GM04504 (cell line): ENCODE data around the gene STX17.
A peak's percentile ranks its signal among the peaks of the same experiment; 100 is the strongest.
"Not testable (repeated sequence)": the region's sequence is repeated elsewhere in the genome, so short reads cannot be mapped to it uniquely, and the experiment has no call there.

Experiments
- DNase-seq: peaks from one replicate; pipeline ENCODE4 v3.0.0-alpha.2; 2012; ENCODE audit warnings: low read depth

The STX17 gene

DNA sequence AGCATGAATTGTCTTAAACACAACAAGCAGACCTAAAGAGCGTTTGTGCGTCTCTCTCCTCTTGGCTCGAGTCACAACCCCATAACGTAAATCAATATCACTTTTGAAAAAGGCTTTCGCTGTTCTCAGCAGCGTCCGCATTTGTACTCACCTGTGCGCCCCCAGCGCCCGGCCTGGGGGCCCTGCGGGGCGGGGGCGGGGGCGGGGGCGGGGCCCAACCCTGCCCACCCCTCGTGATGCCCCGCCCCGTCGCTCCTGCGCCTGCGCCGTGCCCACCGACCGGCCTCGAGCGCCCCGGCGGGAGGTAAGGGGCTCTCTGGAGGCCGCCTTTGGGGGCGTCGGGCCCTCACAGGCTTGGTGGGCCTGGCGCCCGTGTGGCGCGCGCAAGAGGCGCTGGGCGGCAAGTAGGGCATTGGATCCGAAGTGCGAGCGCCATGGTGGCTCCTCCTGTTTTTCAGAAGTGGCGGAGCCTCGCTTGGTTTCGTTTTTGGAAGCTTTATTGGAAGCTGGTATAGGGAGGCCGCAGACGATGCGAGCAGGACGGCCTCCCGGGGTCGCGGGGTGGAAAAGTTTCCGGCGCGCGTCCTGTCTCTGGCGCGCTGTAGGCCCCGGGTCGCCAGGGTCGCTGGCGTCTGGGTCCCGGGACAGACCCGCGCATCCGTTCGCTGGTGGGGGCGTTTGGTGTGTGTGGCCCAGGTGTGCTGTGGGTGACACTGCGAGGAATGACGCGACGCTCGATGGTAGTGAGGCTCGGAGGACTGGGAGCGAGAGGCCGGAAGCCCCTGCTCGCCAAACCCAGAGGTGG is at the start of gene STX17:
STX17 (plus strand) TSS at position 252 of the 805 bp plus-strand sequence. CDS start 8,586 bp downstream, outside the sequence.
- DNase-seq, result peak; percentile 57

DNA sequence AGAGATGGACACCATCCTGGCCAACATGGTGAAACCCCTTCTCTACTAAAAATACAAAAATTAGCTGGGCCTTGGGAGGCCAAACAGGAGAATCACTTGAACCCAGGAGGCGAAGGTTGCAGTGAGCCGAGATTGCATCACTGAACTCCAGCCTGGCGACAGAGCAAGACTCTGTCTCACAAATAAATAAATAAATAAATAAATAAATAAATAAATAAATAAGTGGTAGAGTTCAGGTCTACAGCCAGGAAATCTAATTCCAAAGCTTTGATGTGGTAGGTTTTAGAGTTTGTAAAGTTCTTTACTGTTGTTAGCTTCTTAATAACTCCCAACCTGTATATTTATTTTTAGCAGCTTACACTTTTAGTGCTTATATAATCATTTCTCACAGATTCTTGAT is 48.9 kb upstream of the STX17 start:
- not testable (repeated sequence) for DNase-seq

DNA sequence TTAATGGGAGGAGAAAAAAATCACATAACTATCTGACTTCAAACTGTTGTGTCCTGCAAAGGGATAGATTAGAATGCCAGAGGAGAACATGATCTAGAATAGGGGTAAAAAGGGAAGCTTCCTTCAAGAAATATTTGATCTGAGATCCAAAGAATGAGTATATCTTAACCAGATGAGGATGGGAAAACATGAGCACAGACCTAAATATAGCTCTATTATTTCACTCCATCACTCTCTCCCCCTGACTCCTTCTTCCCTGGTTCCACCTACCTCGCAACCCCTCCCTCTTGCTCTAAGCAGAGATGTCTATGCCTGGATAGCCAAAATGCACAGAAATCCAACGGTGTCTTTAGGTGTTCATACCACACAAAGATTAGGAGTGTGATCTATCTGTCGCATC is 48.4 kb upstream of the STX17 start:
- no peak for DNase-seq

DNA sequence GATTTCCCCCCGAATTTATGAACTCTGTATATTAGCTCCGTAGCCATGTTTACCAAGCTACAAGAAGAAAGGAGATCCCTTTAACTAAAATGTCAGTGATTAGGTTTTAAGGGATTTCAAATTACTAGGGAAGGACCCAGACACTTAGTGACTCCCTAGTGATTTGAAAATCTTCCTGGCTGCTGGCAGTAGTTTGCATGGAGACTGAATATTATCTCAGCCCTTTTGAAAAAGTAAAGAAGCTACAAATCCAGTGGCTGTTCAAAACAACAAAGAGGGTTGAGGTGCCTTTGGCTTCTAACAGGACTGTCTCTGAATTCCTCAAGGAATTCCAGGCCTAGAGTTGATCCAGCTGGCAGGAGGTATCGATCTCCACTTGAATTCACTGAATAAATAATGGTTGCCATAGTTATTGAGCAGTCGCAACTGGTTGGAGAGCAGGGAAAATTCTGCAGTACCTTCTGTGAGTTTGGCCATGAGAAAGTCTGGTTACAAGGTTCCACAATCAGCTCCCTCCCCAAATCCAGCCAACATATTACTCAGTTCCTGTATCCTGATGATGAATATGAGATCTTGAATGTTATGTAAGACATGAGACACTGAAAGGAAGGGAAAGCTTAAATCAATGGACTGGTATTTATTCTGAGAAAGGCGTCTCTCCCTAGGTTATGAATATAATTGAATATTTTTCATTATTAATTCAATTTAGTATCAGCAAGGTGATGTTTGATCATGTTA is 47.0 kb upstream of the STX17 start:
- peak; percentile 21 for DNase-seq

DNA sequence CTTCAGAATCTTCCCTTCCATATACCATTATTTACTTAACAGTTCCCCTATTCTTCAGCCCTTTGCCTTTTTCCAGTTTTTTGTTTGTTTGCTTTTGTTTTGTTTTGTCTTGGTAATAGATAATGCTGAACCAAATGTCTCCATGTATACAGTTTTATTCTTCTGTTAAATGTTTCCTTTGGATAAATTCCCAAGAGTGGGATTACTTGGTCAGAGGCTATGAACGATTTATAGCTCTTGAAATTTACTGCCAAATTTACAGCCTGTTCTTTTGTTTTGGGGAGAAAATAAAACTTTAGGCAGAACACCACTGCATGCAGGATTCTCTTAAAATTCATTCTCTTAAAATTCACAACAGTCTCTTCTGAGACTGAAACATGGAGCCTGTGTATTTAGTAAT is 46.2 kb upstream of the STX17 start:
- DNase-seq, result no peak

DNA sequence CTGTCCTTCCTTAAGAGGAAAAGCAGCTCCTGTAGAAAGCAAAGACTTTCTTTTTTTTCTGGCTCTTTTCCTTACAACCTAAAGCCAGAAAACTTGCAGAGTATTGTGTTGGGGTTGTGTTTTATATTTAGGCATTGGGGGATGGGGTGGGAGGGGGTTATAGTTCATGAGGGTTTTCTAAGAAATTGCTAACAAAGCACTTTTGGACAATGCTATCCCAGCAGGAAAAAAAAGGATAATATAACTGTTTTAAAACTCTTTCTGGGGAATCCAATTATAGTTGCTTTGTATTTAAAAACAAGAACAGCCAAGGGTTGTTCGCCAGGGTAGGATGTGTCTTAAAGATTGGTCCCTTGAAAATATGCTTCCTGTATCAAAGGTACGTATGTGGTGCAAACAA is 42.5 kb upstream of the STX17 start:
- DNase-seq, result no peak

DNA sequence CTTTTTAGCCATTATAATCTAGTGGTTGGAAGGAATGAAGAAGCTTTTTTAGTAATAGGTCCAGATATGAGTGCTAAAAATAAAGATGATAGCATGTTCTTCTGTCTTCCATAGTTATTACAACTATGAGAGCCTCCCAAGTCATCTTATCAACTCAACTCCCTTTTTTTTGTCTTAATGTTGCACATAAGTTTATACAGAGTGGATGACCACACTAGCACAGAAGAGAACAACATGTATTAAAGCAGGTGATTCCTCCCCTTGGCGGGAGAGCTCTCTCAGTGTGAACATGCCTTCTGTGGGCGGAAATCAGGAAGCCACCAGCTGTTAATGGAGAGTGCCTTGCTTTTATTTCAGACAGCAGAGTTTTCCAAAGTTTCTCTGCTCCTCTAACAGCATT is 40.1 kb upstream of the STX17 start:
- no peak for DNase-seq

DNA sequence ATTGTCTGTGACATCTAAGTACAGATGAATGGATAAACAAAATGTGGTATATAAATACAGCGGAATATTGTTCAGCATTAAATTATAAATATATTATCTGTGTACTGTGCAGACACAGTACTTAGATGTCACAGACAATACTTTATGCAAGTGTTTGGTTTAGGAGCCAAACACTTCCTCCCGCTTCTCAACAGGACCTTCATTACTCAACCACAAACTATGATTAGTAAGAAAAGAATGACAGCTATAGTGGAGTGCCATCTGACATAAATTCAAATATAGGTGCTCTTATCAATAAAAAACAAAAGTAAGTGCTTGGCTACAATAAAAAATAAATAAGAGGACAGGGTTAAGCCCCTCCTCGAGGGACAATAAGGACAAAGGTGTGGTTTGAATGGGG is 38.9 kb upstream of the STX17 start:
- no peak for DNase-seq

DNA sequence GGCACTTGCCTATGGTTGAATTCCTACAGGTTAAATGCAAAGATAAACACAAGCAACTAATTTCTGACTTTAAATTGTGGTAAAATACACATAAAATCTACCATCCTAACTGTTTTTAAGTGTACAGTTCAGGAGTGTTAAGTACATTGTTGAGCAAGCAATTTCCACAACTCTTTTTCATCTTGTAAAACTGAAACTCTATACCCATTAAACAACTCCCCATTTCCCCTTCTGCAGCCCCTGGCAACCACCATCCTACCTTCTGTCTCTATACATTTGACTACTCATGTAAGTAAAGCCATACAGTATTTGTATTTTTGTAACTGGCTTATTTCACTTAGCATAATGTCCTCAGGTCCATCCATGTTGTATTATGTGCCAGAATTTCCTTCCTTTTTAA is 38.5 kb upstream of the STX17 start:
- no peak for DNase-seq

DNA sequence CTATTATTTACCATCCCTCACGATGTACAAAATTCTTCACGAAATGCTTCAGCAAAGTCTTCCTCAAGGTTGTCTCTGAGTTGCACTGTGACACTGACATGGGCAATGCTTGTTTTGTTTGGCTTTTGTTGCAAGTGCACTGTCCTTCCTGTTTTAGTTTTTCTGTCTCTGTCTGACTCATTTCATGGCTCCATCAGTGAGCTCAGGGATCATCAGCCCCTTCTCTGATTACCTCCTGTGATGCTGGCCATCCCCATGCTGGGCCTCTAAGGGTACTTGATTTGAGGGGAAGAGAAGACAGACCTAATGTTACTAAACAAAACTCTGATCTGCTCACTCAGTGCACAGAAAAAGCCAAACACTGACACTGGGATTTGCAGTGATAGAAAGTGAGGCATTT is 37.6 kb upstream of the STX17 start:
- no peak for DNase-seq

DNA sequence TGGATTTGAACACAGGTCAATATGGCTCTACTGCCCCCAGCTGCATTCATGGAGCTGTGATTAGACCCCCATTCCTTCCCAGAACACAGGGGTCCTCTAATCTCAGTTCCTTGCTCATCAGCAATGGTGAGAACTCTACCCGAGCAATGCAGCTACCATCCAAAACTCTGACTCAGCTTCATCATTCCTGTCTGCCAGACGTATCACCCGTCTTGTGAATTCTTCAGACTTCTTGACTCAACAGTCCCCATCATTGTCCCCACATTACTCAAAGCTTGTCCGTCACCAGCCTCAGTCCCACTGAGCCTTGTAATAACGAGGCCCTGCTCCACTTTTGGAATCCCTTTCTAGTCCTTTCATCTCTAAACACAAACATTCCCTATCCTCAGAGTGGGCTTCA is 36.3 kb upstream of the STX17 start:
- DNase-seq, result peak; percentile 24

DNA sequence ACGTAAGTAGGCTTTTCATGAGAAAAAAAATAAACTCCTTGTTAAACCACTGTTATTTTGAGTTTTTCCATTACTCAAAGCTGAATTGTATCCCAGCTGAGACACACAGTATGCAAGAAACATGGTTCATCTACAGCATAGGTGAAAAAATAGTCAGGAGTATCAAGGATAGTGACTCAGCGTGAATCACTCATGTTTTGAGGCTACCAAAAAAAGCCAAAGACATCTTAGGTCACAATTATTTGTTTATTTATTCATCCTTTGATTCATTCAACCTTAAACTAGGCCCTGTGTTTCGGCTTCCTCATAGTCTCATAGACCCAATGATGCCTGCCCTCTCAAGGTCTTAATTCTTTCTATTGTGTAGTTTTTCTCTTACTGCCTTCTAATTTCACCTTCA is 32.9 kb upstream of the STX17 start:
- DNase-seq, result peak; percentile 19

DNA sequence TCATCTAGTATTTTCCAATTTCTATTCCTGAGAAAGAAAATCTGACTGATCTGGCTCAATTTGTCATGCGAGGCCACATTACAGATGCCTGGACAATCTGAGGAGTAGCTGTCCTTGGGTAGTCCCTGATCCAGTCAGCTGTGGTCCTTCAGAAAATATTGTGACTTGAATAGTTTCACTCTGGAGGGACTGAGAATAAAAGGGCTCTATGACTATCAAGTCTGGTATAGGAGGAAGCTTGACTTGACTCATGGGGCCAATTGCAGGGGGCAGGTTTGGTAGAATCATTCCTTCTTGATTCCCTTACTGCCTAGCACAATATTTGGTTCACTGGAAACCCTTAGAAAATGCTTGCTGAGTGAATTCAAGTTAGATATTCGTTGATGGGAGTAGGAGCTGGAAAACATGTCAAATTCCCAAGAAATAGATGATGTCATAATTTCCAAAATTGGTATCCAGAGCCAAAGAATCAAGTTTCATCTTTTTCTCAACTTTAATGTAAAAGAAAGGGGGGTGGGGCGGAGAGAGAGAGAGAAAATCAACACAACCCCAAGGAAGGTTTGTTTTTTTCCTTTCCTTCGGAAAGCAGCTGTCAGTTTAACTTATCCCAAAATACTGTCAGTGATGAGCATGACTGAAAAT is 32.4 kb upstream of the STX17 start:
- no peak for DNase-seq

DNA sequence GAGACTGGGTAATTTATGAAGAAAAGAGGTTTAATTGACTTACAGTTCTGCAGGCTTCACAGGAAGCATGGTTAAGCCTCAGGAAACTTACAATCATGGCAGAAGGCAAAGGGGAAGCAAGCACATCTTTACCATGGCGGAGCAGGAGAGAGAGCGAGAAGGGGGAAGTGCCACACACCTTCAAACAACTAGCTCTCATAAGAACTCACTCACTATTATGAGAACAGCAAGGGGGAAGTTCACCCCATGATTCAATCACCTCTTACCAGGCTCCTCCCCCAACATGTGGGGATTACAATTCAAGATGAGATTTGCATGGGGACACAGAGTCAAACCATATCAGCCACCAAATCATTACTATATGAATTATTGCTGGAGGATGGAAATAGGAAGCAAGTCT is 30.3 kb upstream of the STX17 start:
- no peak for DNase-seq

DNA sequence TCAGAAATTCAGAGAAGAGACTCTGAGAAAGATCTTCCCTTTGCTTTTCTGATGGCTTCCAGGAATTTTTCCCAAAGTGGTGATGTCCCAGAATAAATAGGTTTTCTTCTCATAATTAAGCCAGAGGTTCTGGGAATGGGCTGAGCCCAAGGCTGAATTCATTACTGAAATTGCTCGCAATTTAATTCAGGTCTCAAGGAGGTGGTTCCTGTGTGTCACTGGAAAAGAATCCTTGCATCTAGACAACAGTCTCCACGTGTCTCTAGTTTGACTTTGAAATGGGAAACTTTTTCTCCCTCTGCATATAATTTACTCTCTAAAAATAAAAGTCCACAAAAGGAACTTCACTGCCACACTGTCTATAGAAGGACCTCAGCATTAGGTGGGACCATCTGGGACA is 27.8 kb upstream of the STX17 start:
- no peak for DNase-seq

DNA sequence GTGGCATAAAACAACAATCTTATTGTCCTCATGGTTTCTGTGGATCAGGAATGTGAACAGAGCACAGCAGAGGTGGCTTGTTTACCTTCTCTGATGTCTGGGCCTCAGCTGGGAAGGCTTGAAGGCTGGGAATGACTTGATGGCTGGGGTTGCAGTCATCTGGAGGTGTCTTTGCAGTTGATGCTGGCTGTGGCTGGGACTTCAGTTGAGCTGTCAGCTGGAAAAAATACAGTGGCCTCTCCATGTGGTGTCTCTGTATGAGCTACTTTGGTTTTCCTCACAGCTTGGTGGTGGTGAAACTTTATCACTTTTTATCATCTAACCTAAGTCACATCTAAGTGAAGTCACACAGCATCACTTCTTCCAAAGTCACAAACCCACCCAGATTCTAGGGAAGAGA is 24.7 kb upstream of the STX17 start:
- no peak for DNase-seq

DNA sequence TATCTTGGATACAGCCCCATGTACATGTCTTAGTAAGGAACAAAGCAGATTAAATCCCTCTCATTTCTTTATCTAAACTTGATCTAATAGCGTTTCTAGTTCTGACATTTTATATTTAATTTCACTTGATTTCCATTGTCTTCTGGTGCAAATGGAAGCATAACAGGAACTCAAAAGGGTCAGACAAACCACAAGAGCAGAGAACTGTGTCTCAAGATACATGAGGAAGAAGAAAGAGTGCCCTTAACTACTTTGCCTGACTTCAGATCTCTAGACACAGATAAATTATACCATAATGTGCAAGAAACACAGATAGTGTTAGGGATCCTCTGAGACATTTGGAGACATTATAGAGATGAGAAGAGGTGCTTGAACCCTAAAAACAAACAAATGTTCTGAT is 20.7 kb upstream of the STX17 start:
- no peak for DNase-seq

DNA sequence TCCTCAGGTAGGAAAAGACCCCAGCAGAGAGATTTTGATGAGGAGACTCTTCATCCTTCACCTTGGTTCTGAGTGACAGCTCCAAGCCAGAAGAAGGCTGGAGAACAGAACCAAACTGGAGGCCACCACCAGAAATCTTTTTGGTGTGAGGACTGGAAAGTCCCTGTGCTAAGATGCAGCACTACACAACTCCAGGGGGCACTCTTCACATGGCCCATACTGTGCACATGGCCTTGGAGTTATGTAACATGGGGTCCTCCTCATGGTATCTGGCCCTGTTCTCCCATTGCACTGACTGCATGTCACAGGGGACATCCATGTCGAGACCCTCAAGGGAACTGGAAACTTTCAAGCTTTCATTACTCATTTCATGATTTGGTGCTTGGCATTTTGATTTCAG is 17.3 kb upstream of the STX17 start:
- DNase-seq, result no peak

DNA sequence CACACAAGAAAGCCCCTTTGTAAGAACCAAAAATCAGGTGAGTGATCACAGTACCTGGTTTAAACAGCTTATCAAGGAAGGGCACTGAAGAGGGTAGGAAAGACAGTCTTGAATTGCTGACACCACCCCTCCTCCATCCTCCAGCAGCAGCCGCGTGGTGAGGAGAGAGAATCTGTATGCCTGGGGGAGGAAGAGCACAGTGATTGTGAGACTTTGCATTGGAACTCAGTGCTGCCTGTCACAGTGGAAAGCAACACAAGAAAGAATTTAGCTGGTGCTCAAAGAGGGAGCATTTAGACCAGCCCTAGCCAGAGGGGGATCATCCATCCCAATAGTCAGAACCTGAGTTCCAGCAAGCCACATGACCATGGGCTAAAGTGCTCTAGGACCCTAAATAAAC is 11.6 kb upstream of the STX17 start:
- no peak for DNase-seq

DNA sequence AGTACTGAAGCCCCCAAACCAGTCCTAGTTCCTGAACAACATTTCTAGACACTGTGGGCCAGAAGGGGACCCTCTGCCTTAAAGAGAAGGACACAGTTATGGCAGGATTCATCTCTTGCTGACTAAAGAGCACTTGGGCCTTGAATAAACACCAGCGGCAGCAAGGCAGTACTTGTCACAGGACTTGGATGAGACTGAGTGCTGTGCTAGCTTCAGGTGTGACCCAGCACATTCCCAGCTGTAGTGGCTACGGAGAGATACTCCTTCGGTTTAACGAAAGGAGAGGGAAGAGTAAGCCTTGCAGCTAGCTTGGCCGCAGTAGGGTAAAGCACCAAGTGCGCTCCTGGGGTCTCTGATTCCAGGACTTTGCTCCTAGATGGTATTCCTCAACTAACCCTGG is 10.9 kb upstream of the STX17 start:
- DNase-seq, result no peak

DNA sequence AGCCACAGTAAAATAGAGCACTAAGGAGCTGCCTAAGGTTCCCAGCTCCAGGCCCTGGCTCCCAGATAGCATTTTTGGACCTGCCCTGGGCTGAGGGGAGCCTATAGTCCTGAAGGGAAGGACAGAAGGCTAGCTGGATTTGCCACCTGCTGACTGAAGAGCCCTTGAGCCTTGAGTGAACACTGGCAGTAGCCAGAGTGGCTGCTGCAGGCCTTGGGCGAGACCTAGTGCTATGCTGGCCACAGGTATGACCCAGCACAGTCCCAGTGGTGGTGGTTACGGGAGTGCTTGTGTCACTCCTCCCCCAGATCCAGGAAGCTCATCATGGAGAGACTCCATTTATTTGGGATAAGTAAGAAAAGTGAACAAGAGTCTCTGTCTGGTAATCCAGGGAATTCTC is 10.3 kb upstream of the STX17 start:
- DNase-seq, result no peak

DNA sequence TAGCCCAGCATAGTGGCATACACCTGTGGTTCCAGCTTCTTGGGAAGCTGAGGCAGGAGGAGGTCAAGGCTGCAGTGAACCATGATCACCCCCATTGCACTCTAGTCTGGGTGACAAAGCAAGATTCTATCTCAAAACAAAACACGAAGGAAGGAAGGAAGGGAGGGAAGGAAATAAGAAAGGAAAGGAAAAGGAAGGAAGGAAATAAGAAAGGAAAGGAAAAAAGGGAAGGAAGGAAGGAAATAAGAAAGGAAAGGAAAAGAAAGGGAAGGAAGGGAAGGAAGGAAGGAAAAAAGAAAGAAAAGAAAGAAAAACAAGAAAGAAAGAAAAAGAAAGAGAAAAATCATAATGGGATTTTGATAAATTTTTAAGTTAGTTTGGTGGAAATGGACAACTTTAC is 3.1 kb upstream of the STX17 start:
- DNase-seq, result no peak

DNA sequence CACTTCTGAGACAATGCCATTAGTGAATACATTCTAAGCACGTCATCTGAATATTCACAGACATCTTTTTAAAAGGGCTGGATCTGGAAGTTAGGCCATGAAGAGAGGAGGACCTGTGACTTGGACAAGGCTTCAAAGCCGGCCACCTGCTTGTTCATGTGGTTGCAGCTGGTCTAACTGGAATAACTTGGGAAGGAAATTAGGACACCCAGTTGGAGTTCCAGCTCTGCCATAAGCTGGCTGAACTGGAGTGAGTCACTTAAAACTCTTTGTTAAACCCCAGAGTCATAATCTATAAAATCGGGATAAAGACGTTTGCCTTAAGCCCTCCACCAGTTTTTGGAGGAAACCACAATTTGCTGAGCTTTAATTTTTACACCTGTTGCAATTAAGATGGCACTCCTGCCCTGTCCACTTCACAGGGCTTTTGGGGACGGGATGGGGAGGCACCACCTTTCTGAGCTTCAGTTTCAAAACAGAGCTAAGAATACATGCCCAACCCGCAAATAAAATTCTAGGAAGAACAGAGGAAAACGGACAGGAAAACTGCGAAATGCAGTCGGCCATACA is 536 bp upstream of the STX17 start:
- DNase-seq, result no peak
